B cell (primary cell): ENCODE data around the gene ZDHHC20.

Experiments used
- CTCF ChIP-seq: fragments of 200-600 bp; IDR thresholded peaks from one replicate; pipeline ENCODE4 v1.8.0; 2022; ENCODE audit warnings: antibody characterized with exemption, mild to moderate bottlenecking
- EZH2 ChIP-seq: IDR thresholded peaks from 2 replicates; pipeline ENCODE4 v1.6.1; 2012; ENCODE audit warnings: borderline replicate concordance, low read depth, mild to moderate bottlenecking, moderate library complexity, low read length; ENCODE audit not compliant: insufficient read depth, poor library complexity, severe bottlenecking

- no peak for TF ChIP-seq CTCF
- TF ChIP-seq EZH2, result no peak
Observed at GRCh38 chr13:21420706-21421105, 38.4 kb downstream of the ZDHHC20 start.
